Measurements from ENCODE around the gene TMEM80. TPM values are rescaled to one million over a fixed set of nuclear protein-coding genes. Genes with fewer than 3 reads are reported as not detected.

The TMEM80 gene
- total RNA-seq, 2 donors from 2014 or later: 18.4 to 36.6 TPM

DNA sequence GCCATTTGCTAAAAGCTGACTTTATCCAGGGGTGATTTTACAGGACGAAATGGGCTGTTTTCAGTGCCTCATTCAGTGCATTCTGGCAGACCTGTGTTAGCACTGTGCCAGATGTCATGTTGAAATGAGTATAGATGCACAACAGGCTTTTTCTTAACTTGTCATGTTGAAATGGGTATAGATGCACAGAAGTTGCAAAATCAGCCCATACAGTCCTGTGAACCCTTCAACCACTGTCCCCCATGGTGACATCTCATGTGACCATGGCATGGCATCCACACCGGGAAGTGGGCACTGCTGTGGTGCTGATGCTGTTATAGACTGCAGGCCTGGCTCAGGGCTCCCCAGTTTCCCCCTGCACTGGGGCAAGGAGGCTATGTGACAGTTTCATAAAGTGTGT, 54.1 kb downstream of the TMEM80 start:
- intact Hi-C loops (cut with DNase I): no loop called here
- H3K27me3 ChIP-seq: no peaks in the 10 kb centered on the region
- no peaks in the 10 kb centered on the region for H3K9me3 ChIP-seq
- no peak overlapping the region for H3K27ac ChIP-seq
- no peak for DNase-seq
- TF ChIP-seq, protein P1, sequence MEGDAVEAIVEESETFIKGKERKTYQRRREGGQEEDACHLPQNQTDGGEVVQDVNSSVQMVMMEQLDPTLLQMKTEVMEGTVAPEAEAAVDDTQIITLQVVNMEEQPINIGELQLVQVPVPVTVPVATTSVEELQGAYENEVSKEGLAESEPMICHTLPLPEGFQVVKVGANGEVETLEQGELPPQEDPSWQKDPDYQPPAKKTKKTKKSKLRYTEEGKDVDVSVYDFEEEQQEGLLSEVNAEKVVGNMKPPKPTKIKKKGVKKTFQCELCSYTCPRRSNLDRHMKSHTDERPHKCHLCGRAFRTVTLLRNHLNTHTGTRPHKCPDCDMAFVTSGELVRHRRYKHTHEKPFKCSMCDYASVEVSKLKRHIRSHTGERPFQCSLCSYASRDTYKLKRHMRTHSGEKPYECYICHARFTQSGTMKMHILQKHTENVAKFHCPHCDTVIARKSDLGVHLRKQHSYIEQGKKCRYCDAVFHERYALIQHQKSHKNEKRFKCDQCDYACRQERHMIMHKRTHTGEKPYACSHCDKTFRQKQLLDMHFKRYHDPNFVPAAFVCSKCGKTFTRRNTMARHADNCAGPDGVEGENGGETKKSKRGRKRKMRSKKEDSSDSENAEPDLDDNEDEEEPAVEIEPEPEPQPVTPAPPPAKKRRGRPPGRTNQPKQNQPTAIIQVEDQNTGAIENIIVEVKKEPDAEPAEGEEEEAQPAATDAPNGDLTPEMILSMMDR (IDR thresholded peaks at IDR 0.05): no peak
- H3K4me3 ChIP-seq: no peak overlapping the region
- no peaks in the 10 kb centered on the region for H3K36me3 ChIP-seq
- peak overlapping the region in 1 of 2 donors; percentile 51 for H3K9ac ChIP-seq (ENCODE audit: low read depth in 2 of 2, low read length in 2 of 2)
- peaks cover 19% of the 10 kb centered on the region for H3K4me1 ChIP-seq

Other genes with a start within 250 kb of the TMEM80 start
- gene PTDSS2, start 245.5 kb upstream of the TMEM80 start, total RNA-seq: 10 to 100 TPM; 20.6 to 27.6 TPM
- gene RNH1, start 188.6 kb upstream of the TMEM80 start, total RNA-seq: 100 to 1,000 TPM; 106 to 140 TPM
- gene HRAS, start 160.2 kb upstream of the TMEM80 start, total RNA-seq: 10 to 100 TPM; 38.4 to 67.0 TPM
- 1 to 10 TPM; 2.8 to 3.2 TPM for gene LRRC56, start 158.3 kb upstream of the TMEM80 start, total RNA-seq
- 10 to 100 TPM in 1 of 2 donors, 1 to 10 TPM in 1; 9.8 to 13.6 TPM for gene LMNTD2, start 135.1 kb upstream of the TMEM80 start, total RNA-seq
- gene RASSF7, start 134.8 kb upstream of the TMEM80 start, total RNA-seq: 100 to 1,000 TPM; 108 to 139 TPM
- 10 to 100 TPM; 29.4 to 41.9 TPM for gene PHRF1, start 119.3 kb upstream of the TMEM80 start, total RNA-seq
- 10 to 100 TPM; 22.1 to 25.6 TPM for gene IRF7, start 79.9 kb upstream of the TMEM80 start, total RNA-seq
- 100 to 1,000 TPM; 140 to 310 TPM for gene CDHR5, start 70.9 kb upstream of the TMEM80 start, total RNA-seq
- 1 to 10 TPM; 1.1 to 3.2 TPM for gene SCT, start 68.6 kb upstream of the TMEM80 start, total RNA-seq
- gene DRD4, start 58.5 kb upstream of the TMEM80 start, total RNA-seq: under 1 TPM; 0.69 to 0.79 TPM
- gene DEAF1, start 594 bp upstream of the TMEM80 start, total RNA-seq: 10 to 100 TPM; 21.7 to 25.8 TPM
- 100 to 1,000 TPM; 192 to 254 TPM for gene EPS8L2, start 10.4 kb downstream of the TMEM80 start, total RNA-seq
- gene TALDO1, start 51.6 kb downstream of the TMEM80 start, total RNA-seq: 100 to 1,000 TPM; 195 to 274 TPM
- gene GATD1, start 81.7 kb downstream of the TMEM80 start, total RNA-seq: 10 to 100 TPM; 39.9 to 84.9 TPM
- gene CEND1, start 94.3 kb downstream of the TMEM80 start, total RNA-seq: under 1 TPM; 0.35 to 0.40 TPM
- gene SLC25A22, start 102.5 kb downstream of the TMEM80 start, total RNA-seq: 10 to 100 TPM; 31.8 to 37.7 TPM
- gene PIDD1, start 109.4 kb downstream of the TMEM80 start, total RNA-seq: 10 to 100 TPM; 17.7 to 47.5 TPM
- 1,000 to 10,000 TPM; 2,068 to 2,303 TPM for gene RPLP2, start 114.2 kb downstream of the TMEM80 start, total RNA-seq
- 100 to 1,000 TPM; 139 to 155 TPM for gene PNPLA2, start 123.1 kb downstream of the TMEM80 start, total RNA-seq
- gene CRACR2B, start 132.1 kb downstream of the TMEM80 start, total RNA-seq: 100 to 1,000 TPM in 1 of 2 donors, 10 to 100 TPM in 1; 97.3 to 108 TPM
- gene CD151, start 137.1 kb downstream of the TMEM80 start, total RNA-seq: 100 to 1,000 TPM; 371 to 396 TPM
- gene POLR2L, start 146.7 kb downstream of the TMEM80 start, total RNA-seq: 100 to 1,000 TPM in 1 of 2 donors, 10 to 100 TPM in 1; 77.4 to 181 TPM
- gene TSPAN4, start 147.0 kb downstream of the TMEM80 start, total RNA-seq: 10 to 100 TPM; 12.1 to 12.7 TPM
- 100 to 1,000 TPM in 1 of 2 donors, 10 to 100 TPM in 1; 46.4 to 113 TPM for gene CHID1, start 215.0 kb downstream of the TMEM80 start, total RNA-seq
- gene AP2A2, start 230.1 kb downstream of the TMEM80 start, total RNA-seq: 10 to 100 TPM; 69.4 to 72.5 TPM